Liver (tissue), 9 donors: ENCODE measurements around the gene FLT3LG. TPM values are rescaled to one million over a fixed set of nuclear protein-coding genes. Genes with fewer than 3 reads are reported as not detected.

Source experiments
- DNase-seq: peaks from one replicate; pipeline ENCODE4 v3.0.0-alpha.2; 2017; ENCODE audit warnings: low spot score
- H3K27ac ChIP-seq, 2 donors: one replicate each; pipeline ENCODE4 v1.7.0; 2013; ENCODE audit warnings: inconsistent platforms in 2 of 2, low read length in 2 of 2, control low read depth in 1 of 2, low read depth in 1 of 2, mild to moderate bottlenecking in 1 of 2
- H3K27me3 ChIP-seq, 4 donors: one replicate each; pipeline versions ENCODE4 v1.6.1 to v1.7.0; 2013; ENCODE audit warnings: low read length in 3 of 4, inconsistent platforms in 1 of 4, mild to moderate bottlenecking in 1 of 4, moderate library complexity in 1 of 4; ENCODE audit not compliant: control insufficient read depth in 4 of 4, insufficient read depth in 4 of 4
- H3K36me3 ChIP-seq, 4 donors: one replicate each; pipeline versions ENCODE4 v1.6.1 to v1.7.0; 2013; ENCODE audit warnings: low read length in 3 of 4, mild to moderate bottlenecking in 3 of 4, low read depth in 1 of 4, moderate library complexity in 1 of 4; ENCODE audit not compliant: control insufficient read depth in 4 of 4, insufficient read depth in 3 of 4
- H3K4me1 ChIP-seq, 4 donors: one replicate each; pipeline versions ENCODE4 v1.6.1 to v1.7.0; 2013; ENCODE audit warnings: low read length in 3 of 4, mild to moderate bottlenecking in 3 of 4, moderate library complexity in 1 of 4; ENCODE audit not compliant: control insufficient read depth in 4 of 4, insufficient read depth in 4 of 4
- H3K4me3 ChIP-seq, 3 donors: one replicate each; pipeline versions ENCODE4 v1.6.1 to v1.7.0; 2013; ENCODE audit warnings: low read length in 3 of 3, control low read depth in 1 of 3, low read depth in 1 of 3, mild to moderate bottlenecking in 1 of 3
- H3K9ac ChIP-seq, 2 donors: one replicate each; pipeline ENCODE4 v1.7.0; 2013; ENCODE audit warnings: low read length in 2 of 2, mild to moderate bottlenecking in 2 of 2, moderate library complexity in 2 of 2, control low read depth in 1 of 2, low read depth in 1 of 2
- H3K9me3 ChIP-seq, 4 donors: one replicate each; pipeline versions ENCODE4 v1.6.1 to v1.7.0; 2013; ENCODE audit warnings: low read length in 3 of 4; ENCODE audit not compliant: control insufficient read depth in 4 of 4
- ATF3 ChIP-seq: IDR thresholded peaks from 2 replicates; pipeline ENCODE4 v1.6.1; 2016; ENCODE audit warnings: antibody characterized with exemption
- CTCF ChIP-seq: fragments of 150-350 bp; IDR thresholded peaks from 2 replicates; pipeline ENCODE4 v1.5.1; 2017; ENCODE audit warnings: improper control_type of control experiment, low read depth, low read length; ENCODE audit not compliant: missing input control
- EGR1 ChIP-seq, 2 donors: IDR thresholded peaks; 2 replicates each; pipeline ENCODE4 v1.6.1; 2016 to 2018; ENCODE audit warnings: antibody characterized with exemption in 2 of 2, low read depth in 2 of 2
- FOXA1 ChIP-seq: IDR thresholded peaks from 2 replicates; pipeline ENCODE4 v1.6.1; 2016; ENCODE audit warnings: antibody characterized with exemption
- FOXA2 ChIP-seq: IDR thresholded peaks from 2 replicates; pipeline ENCODE4 v1.6.1; 2016; ENCODE audit warnings: antibody characterized with exemption
- GABPA ChIP-seq, 2 donors: IDR thresholded peaks in 1 of 2; conservative IDR thresholded peaks in 1 of 2; 2 replicates each; pipeline ENCODE4 v1.6.1; 2016; ENCODE audit warnings: antibody characterized with exemption in 2 of 2, mild to moderate bottlenecking in 1 of 2, moderate library complexity in 1 of 2
- HNF4A ChIP-seq, 2 donors: conservative IDR thresholded peaks; 2 replicates each; pipeline ENCODE4 v1.6.1; 2016; ENCODE audit warnings: antibody characterized with exemption in 2 of 2, mild to moderate bottlenecking in 2 of 2
- HNF4G ChIP-seq: IDR thresholded peaks from 2 replicates; pipeline ENCODE4 v1.6.1; 2016; ENCODE audit warnings: antibody characterized with exemption
- JUND ChIP-seq, 2 donors: IDR thresholded peaks; 2 replicates each; pipeline ENCODE4 v1.6.1; 2016; ENCODE audit warnings: antibody characterized with exemption in 2 of 2
- MAX ChIP-seq: IDR thresholded peaks from 2 replicates; pipeline ENCODE4 v1.6.1; 2016; ENCODE audit warnings: antibody characterized with exemption
- NR2F2 ChIP-seq: IDR thresholded peaks from 2 replicates; pipeline ENCODE4 v1.6.1; 2016; ENCODE audit warnings: antibody characterized with exemption
- RAD21 ChIP-seq, 2 donors: IDR thresholded peaks; 2 replicates each; pipeline ENCODE4 v1.6.1; 2016; ENCODE audit warnings: antibody characterized with exemption in 2 of 2, mild to moderate bottlenecking in 2 of 2
- REST ChIP-seq: IDR thresholded peaks from 2 replicates; pipeline ENCODE4 v1.6.1; 2016; ENCODE audit warnings: antibody characterized with exemption, mild to moderate bottlenecking
- RXRA ChIP-seq, 2 donors: IDR thresholded peaks; 2 replicates each; pipeline ENCODE4 v1.6.1; 2017 to 2018; ENCODE audit warnings: antibody characterized with exemption in 2 of 2, mild to moderate bottlenecking in 1 of 2
- TAF1 ChIP-seq: conservative IDR thresholded peaks from 2 replicates; pipeline ENCODE4 v1.6.1; 2016; ENCODE audit warnings: antibody characterized with exemption, mild to moderate bottlenecking
- YY1 ChIP-seq: IDR thresholded peaks from 2 replicates; pipeline ENCODE4 v1.6.1; 2016; ENCODE audit warnings: antibody characterized with exemption, mild to moderate bottlenecking
- ZBTB33 ChIP-seq: IDR thresholded peaks from 2 replicates; pipeline ENCODE4 v1.6.1; 2016; ENCODE audit warnings: antibody characterized with exemption
- WGBS: extraction: QIAGEN DNeasy Blood & Tissue Kit; methylation state at CpG from one replicate; pipeline ENCODE4 v1.1.7; 2013; 5-methylcytosine and 5-hydroxymethylcytosine counted together
- polyA plus RNA-seq, 2 donors: library from polyadenylated mRNA; stranded (reverse) in 1 of 2; unstranded in 1 of 2; fragments of 200-250 nt in 1 of 2; fragments of >200 nt in 1 of 2; fragmentation: Nextera tagmentation in 1 of 2; extraction: Ambion mirVana in 1 of 2; gene quantifications; one replicate each; pipeline versions ENCODE4 v1.2.1 to v1.2.3, GENCODE V29; 2013 to 2015
- total RNA-seq, 2 donors: library from RNA; depleted of rRNA; stranded (reverse); fragments of >200 nt; gene quantifications; one replicate each; pipeline ENCODE4 v1.2.3, GENCODE V29; 2014
- donor health status: healthy.
- donor health status: healthy.
- donor health status: healthy.
- donor health status: healthy.
- donor health status: healthy.

FLT3LG gene
- total and polyA plus RNA-seq, 4 donors: 0.65 to 4.3 (median 2.2) TPM

GRCh38 chr19:49514151-49514550, 40.1 kb downstream of the FLT3LG start:
- DNase-seq: no peak
- H3K4me3 ChIP-seq: peak overlapping the region; percentile 47 to 97 (median 81)
- H3K4me1 ChIP-seq: peaks cover 2 to 38% (median 20%) of the 10 kb centered on the region in 4 donors
- 30% methylated on average over 21 of the region's 21 CpGs for WGBS
- TF ChIP-seq ATF3 (no peak), YY1 (no peak), EGR1 (IDR thresholded peaks at IDR 0.05; ENCODE audit: low read depth in 2 of 2) (no peak), GABPA (IDR thresholded peaks at IDR 0.05 in 1 of 2, conservative IDR thresholded peaks at IDR 0.05 in 1 of 2) (no peak), MAX (no peak), RXRA (IDR thresholded peaks at IDR 0.05) (no peak), ZBTB33 (no peak), RAD21 (IDR thresholded peaks at IDR 0.05) (no peak), TAF1 (no peak), HNF4A (conservative IDR thresholded peaks at IDR 0.05) (no peak), FOXA1 (no peak), REST (no peak), NR2F2 (no peak), JUND (IDR thresholded peaks at IDR 0.05) (no peak), FOXA2 (no peak), CTCF (no peak), HNF4G (no peak)
- peak overlapping the region; percentile 81 to 86 for H3K27ac ChIP-seq
- H3K27me3 ChIP-seq: no peaks in the 10 kb centered on the region
- no peaks in the 10 kb centered on the region for H3K9me3 ChIP-seq
- peaks cover 0 to 1% (median 0%) of the 10 kb centered on the region in 4 donors for H3K36me3 ChIP-seq
- peak overlapping the region; percentile 16 to 83 for H3K9ac ChIP-seq
